Brain pericyte (primary cell): ENCODE measurements around the gene SIL1.
"Not testable (repeated sequence)": the region's sequence is repeated elsewhere in the genome, so short reads cannot be mapped to it uniquely, and the experiment has no call there.

Source experiments
- DNase-seq: peaks from one replicate; pipeline ENCODE4 v3.0.0-alpha.2; 2012; ENCODE audit warnings: low read depth, low spot score

The SIL1 gene

GRCh38 chr5:139112362-139112761 is 85.8 kb downstream of the SIL1 start:
- DNase-seq: not testable (repeated sequence)

GRCh38 chr5:139110526-139111168 is 87.5 kb downstream of the SIL1 start:
- DNase-seq: no peak

- peak; percentile 41 for DNase-seq
Observed at GRCh38 chr5:139108063-139108824, 89.9 kb downstream of the SIL1 start.

GRCh38 chr5:139105621-139106071 is 92.5 kb downstream of the SIL1 start:
- DNase-seq: no peak

- no peak for DNase-seq
Observed at GRCh38 chr5:139104577-139105276, 93.4 kb downstream of the SIL1 start.

- DNase-seq: no peak
Observed at GRCh38 chr5:139103762-139104161, 94.4 kb downstream of the SIL1 start.

- DNase-seq: no peak
Observed at GRCh38 chr5:139100825-139101224, 97.3 kb downstream of the SIL1 start.

GRCh38 chr5:139094154-139095131 is 103.7 kb downstream of the SIL1 start:
- no peak for DNase-seq

- no peak for DNase-seq
Observed at GRCh38 chr5:139092741-139093343, 105.3 kb downstream of the SIL1 start.

GRCh38 chr5:139091439-139092156 is 106.6 kb downstream of the SIL1 start:
- DNase-seq: no peak

- no peak for DNase-seq
Observed at GRCh38 chr5:139090581-139090980, 107.6 kb downstream of the SIL1 start.

- DNase-seq: no peak
Observed at GRCh38 chr5:139088024-139088423, 110.1 kb downstream of the SIL1 start.

GRCh38 chr5:139082813-139083498 is 115.2 kb downstream of the SIL1 start:
- no peak for DNase-seq

- no peak for DNase-seq
Observed at GRCh38 chr5:139079991-139080610, 118.1 kb downstream of the SIL1 start.

GRCh38 chr5:139079225-139079990 is 118.8 kb downstream of the SIL1 start:
- no peak for DNase-seq

GRCh38 chr5:139078345-139078744 is 119.8 kb downstream of the SIL1 start:
- DNase-seq: no peak

- DNase-seq: no peak
Observed at GRCh38 chr5:139077899-139078298, 120.3 kb downstream of the SIL1 start.

- DNase-seq: no peak
Observed at GRCh38 chr5:139076111-139076510, 122.1 kb downstream of the SIL1 start.
